Measurements from ENCODE around the gene CDK14.

The CDK14 gene

GRCh38 chr7:90836937-90837336 is 240.8 kb downstream of the CDK14 start:
- Histone ChIP-seq H3K9me3 (ENCODE audit: control insufficient read depth, low read length) (peaks cover 5% of the 10 kb centered on the region), H3K27ac (ENCODE audit: low read depth, low read length, severe bottlenecking) (no peak overlapping the region), H3K4me1 (ENCODE audit: control insufficient read depth, insufficient read depth, low read length, poor library complexity, severe bottlenecking) (no peaks in the 10 kb centered on the region), H3K4me3 (ENCODE audit: extremely low read depth, insufficient read depth, low read length, poor library complexity, severe bottlenecking) (no peak overlapping the region), H3K36me3 (ENCODE audit: control insufficient read depth, insufficient read depth, low read length) (peaks cover 14% of the 10 kb centered on the region)
- no CpG with 5 or more reads among the region's 2 CpGs for WGBS, 2 experiments (ENCODE audit: insufficient coverage in 2 of 2)

- peaks cover 5% of the 10 kb centered on the region for H3K9me3 ChIP-seq (ENCODE audit: control insufficient read depth, low read length)
- H3K4me1 ChIP-seq (ENCODE audit: control insufficient read depth, insufficient read depth, low read length, poor library complexity, severe bottlenecking), result no peaks in the 10 kb centered on the region
- H3K4me3 ChIP-seq (ENCODE audit: extremely low read depth, insufficient read depth, low read length, poor library complexity, severe bottlenecking), result no peak overlapping the region
- WGBS, 2 experiments (ENCODE audit: insufficient coverage in 2 of 2), result 94 to 98% methylated on average over 3 to 5 of the region's 8 CpGs
- H3K36me3 ChIP-seq (ENCODE audit: control insufficient read depth, insufficient read depth, low read length), result peaks cover 14% of the 10 kb centered on the region
- no peak overlapping the region for H3K27ac ChIP-seq (ENCODE audit: low read depth, low read length, severe bottlenecking)
These were observed 242.7 kb downstream of the CDK14 start for GRCh38 chr7:90838799-90839198.

- H3K36me3 ChIP-seq (ENCODE audit: control insufficient read depth, insufficient read depth, low read length), result peaks cover 14% of the 10 kb centered on the region
- H3K4me3 ChIP-seq (ENCODE audit: extremely low read depth, insufficient read depth, low read length, poor library complexity, severe bottlenecking), result no peak overlapping the region
- H3K9me3 ChIP-seq (ENCODE audit: control insufficient read depth, low read length), result peaks cover 5% of the 10 kb centered on the region
- 100% methylated on average over 1 of the region's 1 CpG; no CpG with 5 or more reads in 1 of the 2 experiments for WGBS, 2 experiments (ENCODE audit: insufficient coverage in 2 of 2)
- no peak overlapping the region for H3K27ac ChIP-seq (ENCODE audit: low read depth, low read length, severe bottlenecking)
- H3K4me1 ChIP-seq (ENCODE audit: control insufficient read depth, insufficient read depth, low read length, poor library complexity, severe bottlenecking), result no peaks in the 10 kb centered on the region
These were observed 243.2 kb downstream of the CDK14 start for GRCh38 chr7:90839316-90839715.

- no peak overlapping the region for H3K4me3 ChIP-seq (ENCODE audit: extremely low read depth, insufficient read depth, low read length, poor library complexity, severe bottlenecking)
- H3K27ac ChIP-seq (ENCODE audit: low read depth, low read length, severe bottlenecking), result no peak overlapping the region
- H3K36me3 ChIP-seq (ENCODE audit: control insufficient read depth, insufficient read depth, low read length), result peaks cover 14% of the 10 kb centered on the region
- H3K4me1 ChIP-seq (ENCODE audit: control insufficient read depth, insufficient read depth, low read length, poor library complexity, severe bottlenecking), result no peaks in the 10 kb centered on the region
- H3K9me3 ChIP-seq (ENCODE audit: control insufficient read depth, low read length), result peaks cover 5% of the 10 kb centered on the region
- WGBS, 2 experiments (ENCODE audit: insufficient coverage in 2 of 2), result 87 to 100% methylated on average over 1 to 3 of the region's 3 CpGs
These were observed 243.7 kb downstream of the CDK14 start for GRCh38 chr7:90839727-90840291.

GRCh38 chr7:90841759-90842429 is 245.8 kb downstream of the CDK14 start:
- peaks cover 5% of the 10 kb centered on the region for H3K9me3 ChIP-seq (ENCODE audit: control insufficient read depth, low read length)
- 96% methylated on average over 3 of the region's 4 CpGs; no CpG with 5 or more reads in 1 of the 2 experiments for WGBS, 2 experiments (ENCODE audit: insufficient coverage in 2 of 2)
- H3K36me3 ChIP-seq (ENCODE audit: control insufficient read depth, insufficient read depth, low read length), result peaks cover 14% of the 10 kb centered on the region
- no peak overlapping the region for H3K27ac ChIP-seq (ENCODE audit: low read depth, low read length, severe bottlenecking)
- H3K4me1 ChIP-seq (ENCODE audit: control insufficient read depth, insufficient read depth, low read length, poor library complexity, severe bottlenecking), result no peaks in the 10 kb centered on the region
- H3K4me3 ChIP-seq (ENCODE audit: extremely low read depth, insufficient read depth, low read length, poor library complexity, severe bottlenecking), result no peak overlapping the region

- no peaks in the 10 kb centered on the region for H3K4me1 ChIP-seq (ENCODE audit: control insufficient read depth, insufficient read depth, low read length, poor library complexity, severe bottlenecking)
- H3K36me3 ChIP-seq (ENCODE audit: control insufficient read depth, insufficient read depth, low read length), result peaks cover 9% of the 10 kb centered on the region
- no peak overlapping the region for H3K4me3 ChIP-seq (ENCODE audit: extremely low read depth, insufficient read depth, low read length, poor library complexity, severe bottlenecking)
- peaks cover 5% of the 10 kb centered on the region for H3K9me3 ChIP-seq (ENCODE audit: control insufficient read depth, low read length)
- no peak overlapping the region for H3K27ac ChIP-seq (ENCODE audit: low read depth, low read length, severe bottlenecking)
- 100% methylated on average over 1 of the region's 4 CpGs; no CpG with 5 or more reads in 1 of the 2 experiments for WGBS, 2 experiments (ENCODE audit: insufficient coverage in 2 of 2)
These were observed 246.3 kb downstream of the CDK14 start for GRCh38 chr7:90842430-90842788.

- peaks cover 4% of the 10 kb centered on the region for H3K36me3 ChIP-seq (ENCODE audit: control insufficient read depth, insufficient read depth, low read length)
- no peak overlapping the region for H3K27ac ChIP-seq (ENCODE audit: low read depth, low read length, severe bottlenecking)
- no peaks in the 10 kb centered on the region for H3K9me3 ChIP-seq (ENCODE audit: control insufficient read depth, low read length)
- H3K4me1 ChIP-seq (ENCODE audit: control insufficient read depth, insufficient read depth, low read length, poor library complexity, severe bottlenecking), result no peaks in the 10 kb centered on the region
- H3K4me3 ChIP-seq (ENCODE audit: extremely low read depth, insufficient read depth, low read length, poor library complexity, severe bottlenecking), result no peak overlapping the region
These were observed 247.4 kb downstream of the CDK14 start for GRCh38 chr7:90843472-90843871.

GRCh38 chr7:90844421-90844820 is 248.3 kb downstream of the CDK14 start:
- Histone ChIP-seq H3K27ac (ENCODE audit: low read depth, low read length, severe bottlenecking) (no peak overlapping the region), H3K9me3 (ENCODE audit: control insufficient read depth, low read length) (no peaks in the 10 kb centered on the region), H3K4me3 (ENCODE audit: extremely low read depth, insufficient read depth, low read length, poor library complexity, severe bottlenecking) (no peak overlapping the region), H3K36me3 (ENCODE audit: control insufficient read depth, insufficient read depth, low read length) (no peaks in the 10 kb centered on the region), H3K4me1 (ENCODE audit: control insufficient read depth, insufficient read depth, low read length, poor library complexity, severe bottlenecking) (no peaks in the 10 kb centered on the region)
- no CpG with 5 or more reads among the region's 1 CpG for WGBS, 2 experiments (ENCODE audit: insufficient coverage in 2 of 2)

- Histone ChIP-seq H3K4me3 (ENCODE audit: extremely low read depth, insufficient read depth, low read length, poor library complexity, severe bottlenecking) (no peak overlapping the region), H3K9me3 (ENCODE audit: control insufficient read depth, low read length) (no peaks in the 10 kb centered on the region), H3K36me3 (ENCODE audit: control insufficient read depth, insufficient read depth, low read length) (no peaks in the 10 kb centered on the region), H3K4me1 (ENCODE audit: control insufficient read depth, insufficient read depth, low read length, poor library complexity, severe bottlenecking) (no peaks in the 10 kb centered on the region), H3K27ac (ENCODE audit: low read depth, low read length, severe bottlenecking) (no peak overlapping the region)
These were observed 250.1 kb downstream of the CDK14 start for GRCh38 chr7:90846192-90846591.

GRCh38 chr7:90850066-90850465 is 253.9 kb downstream of the CDK14 start:
- H3K4me3 ChIP-seq (ENCODE audit: extremely low read depth, insufficient read depth, low read length, poor library complexity, severe bottlenecking), result no peak overlapping the region
- no peak overlapping the region for H3K27ac ChIP-seq (ENCODE audit: low read depth, low read length, severe bottlenecking)
- no CpG with 5 or more reads among the region's 1 CpG for WGBS, 2 experiments (ENCODE audit: insufficient coverage in 2 of 2)

GRCh38 chr7:90850471-90850870 is 254.3 kb downstream of the CDK14 start:
- Histone ChIP-seq H3K4me3 (ENCODE audit: extremely low read depth, insufficient read depth, low read length, poor library complexity, severe bottlenecking) (no peak overlapping the region), H3K36me3 (ENCODE audit: control insufficient read depth, insufficient read depth, low read length) (peaks cover 5% of the 10 kb centered on the region), H3K9me3 (ENCODE audit: control insufficient read depth, low read length) (no peaks in the 10 kb centered on the region), H3K4me1 (ENCODE audit: control insufficient read depth, insufficient read depth, low read length, poor library complexity, severe bottlenecking) (no peaks in the 10 kb centered on the region), H3K27ac (ENCODE audit: low read depth, low read length, severe bottlenecking) (no peak overlapping the region)
- WGBS, 2 experiments (ENCODE audit: insufficient coverage in 2 of 2), result 50 to 66% methylated on average over 1 to 2 of the region's 2 CpGs

More at GRCh38 chr7:90850066-90850465, 253.9 kb downstream of the CDK14 start:
- H3K4me1 ChIP-seq (ENCODE audit: control insufficient read depth, insufficient read depth, low read length, poor library complexity, severe bottlenecking), result no peaks in the 10 kb centered on the region
- H3K9me3 ChIP-seq (ENCODE audit: control insufficient read depth, low read length), result no peaks in the 10 kb centered on the region
- H3K36me3 ChIP-seq (ENCODE audit: control insufficient read depth, insufficient read depth, low read length), result peaks cover 5% of the 10 kb centered on the region

Measured in mesodermal cell (in vitro differentiated cells).